GM04503 (cell line): ENCODE measurements around the gene LYPLA2.

Source experiments
- DNase-seq: peaks from one replicate; pipeline ENCODE4 v3.0.0-alpha.2; 2012; ENCODE audit warnings: low read depth

The LYPLA2 gene

GRCh38 chr1:23837908-23838307 is 47.0 kb downstream of the LYPLA2 start:
- DNase-seq = no peak

DNA sequence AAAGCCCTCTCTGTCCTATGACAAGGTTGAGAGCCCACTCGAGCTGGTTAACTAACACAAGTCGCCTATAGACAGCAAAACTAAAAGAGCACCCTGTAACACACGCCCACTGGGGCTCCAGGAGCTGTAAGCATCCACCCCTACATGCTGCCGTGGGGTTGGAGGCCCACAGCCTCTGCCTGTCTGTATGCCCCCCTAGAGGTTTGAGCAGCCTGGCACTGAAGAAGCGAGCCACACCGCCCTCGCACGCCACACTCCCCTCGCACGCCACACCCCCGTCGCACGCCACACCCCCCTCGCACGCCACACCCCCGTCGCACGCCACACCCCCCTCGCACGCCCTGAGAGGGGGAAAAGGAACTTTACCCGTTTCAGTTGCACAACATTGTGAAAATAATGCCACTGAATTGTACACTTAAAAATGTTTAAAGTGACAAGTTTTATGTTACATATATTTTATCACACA is 47.5 kb downstream of the LYPLA2 start:
- no peak for DNase-seq

DNA sequence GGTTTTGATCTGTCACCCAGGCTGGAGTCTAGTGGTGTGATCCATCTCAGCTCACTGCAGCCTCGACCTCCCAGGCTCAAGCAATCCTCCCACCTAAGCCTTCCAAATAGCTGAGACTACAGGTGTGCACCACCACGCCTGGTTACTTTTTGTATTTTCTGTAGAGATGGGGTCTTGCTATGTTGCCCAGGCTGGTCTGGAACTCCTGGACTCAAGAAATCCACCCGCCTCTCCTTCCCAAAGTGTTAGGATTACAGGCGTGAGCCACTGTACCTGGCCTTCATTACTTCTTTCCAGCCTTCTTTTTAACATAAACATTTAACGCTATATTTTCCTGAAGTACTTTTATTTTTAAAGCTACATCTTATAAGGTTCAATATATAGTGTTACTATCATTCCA is 52.7 kb downstream of the LYPLA2 start:
- DNase-seq = no peak
